Subcutaneous adipose tissue (tissue), 4 donors: Measurements from ENCODE around the gene PSMB7. TPM values are rescaled to one million over a fixed set of nuclear protein-coding genes. Genes with fewer than 3 reads are reported as not detected.

Experiments used
- total RNA-seq, 4 donors: library from RNA; depleted of rRNA; stranded (reverse); fragments of >200 nt; gene quantifications; one replicate each; pipeline ENCODE4 v1.1.0, GENCODE V29; 2016
- TF ChIP-seq, protein P1 (sequence below): fragments of 450-650 bp; IDR thresholded peaks from one replicate; pipeline ENCODE4 v1.5.1; 2016; ENCODE audit warnings: low read depth, mild to moderate bottlenecking, control low read depth, antibody characterized with exemption, moderate library complexity

PSMB7 gene
- total RNA-seq, 4 donors from 2014 or later = 124 to 152 (median 139) TPM

DNA sequence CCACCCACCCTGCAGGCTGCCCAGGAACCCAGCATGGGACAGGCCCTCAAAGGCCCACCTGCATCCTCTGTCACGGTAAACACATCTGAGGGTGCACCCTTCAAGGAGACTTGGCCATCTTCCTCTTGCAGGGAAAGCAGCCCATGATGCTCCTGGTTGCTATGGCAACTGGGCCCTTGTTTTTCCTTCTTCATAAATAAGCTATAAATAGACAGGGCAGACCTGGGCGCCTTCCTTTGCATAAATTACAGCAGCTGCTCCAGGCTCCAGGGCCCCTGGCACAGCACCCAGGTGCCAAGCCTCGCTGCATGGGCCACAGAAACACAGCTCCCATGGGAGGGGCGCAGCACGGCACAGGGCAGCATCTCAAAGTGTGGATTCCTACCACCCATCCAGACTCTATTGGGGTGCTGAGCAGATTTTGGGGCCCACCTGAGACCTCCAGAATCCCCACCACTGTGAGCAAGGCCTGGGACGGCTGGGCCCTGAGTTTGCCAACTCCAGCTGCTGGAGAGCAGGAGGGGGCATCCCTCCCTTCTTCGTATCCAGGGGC, 5.8 kb upstream of the PSMB7 start:
- TF ChIP-seq, protein P1, sequence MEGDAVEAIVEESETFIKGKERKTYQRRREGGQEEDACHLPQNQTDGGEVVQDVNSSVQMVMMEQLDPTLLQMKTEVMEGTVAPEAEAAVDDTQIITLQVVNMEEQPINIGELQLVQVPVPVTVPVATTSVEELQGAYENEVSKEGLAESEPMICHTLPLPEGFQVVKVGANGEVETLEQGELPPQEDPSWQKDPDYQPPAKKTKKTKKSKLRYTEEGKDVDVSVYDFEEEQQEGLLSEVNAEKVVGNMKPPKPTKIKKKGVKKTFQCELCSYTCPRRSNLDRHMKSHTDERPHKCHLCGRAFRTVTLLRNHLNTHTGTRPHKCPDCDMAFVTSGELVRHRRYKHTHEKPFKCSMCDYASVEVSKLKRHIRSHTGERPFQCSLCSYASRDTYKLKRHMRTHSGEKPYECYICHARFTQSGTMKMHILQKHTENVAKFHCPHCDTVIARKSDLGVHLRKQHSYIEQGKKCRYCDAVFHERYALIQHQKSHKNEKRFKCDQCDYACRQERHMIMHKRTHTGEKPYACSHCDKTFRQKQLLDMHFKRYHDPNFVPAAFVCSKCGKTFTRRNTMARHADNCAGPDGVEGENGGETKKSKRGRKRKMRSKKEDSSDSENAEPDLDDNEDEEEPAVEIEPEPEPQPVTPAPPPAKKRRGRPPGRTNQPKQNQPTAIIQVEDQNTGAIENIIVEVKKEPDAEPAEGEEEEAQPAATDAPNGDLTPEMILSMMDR = no peak

DNA sequence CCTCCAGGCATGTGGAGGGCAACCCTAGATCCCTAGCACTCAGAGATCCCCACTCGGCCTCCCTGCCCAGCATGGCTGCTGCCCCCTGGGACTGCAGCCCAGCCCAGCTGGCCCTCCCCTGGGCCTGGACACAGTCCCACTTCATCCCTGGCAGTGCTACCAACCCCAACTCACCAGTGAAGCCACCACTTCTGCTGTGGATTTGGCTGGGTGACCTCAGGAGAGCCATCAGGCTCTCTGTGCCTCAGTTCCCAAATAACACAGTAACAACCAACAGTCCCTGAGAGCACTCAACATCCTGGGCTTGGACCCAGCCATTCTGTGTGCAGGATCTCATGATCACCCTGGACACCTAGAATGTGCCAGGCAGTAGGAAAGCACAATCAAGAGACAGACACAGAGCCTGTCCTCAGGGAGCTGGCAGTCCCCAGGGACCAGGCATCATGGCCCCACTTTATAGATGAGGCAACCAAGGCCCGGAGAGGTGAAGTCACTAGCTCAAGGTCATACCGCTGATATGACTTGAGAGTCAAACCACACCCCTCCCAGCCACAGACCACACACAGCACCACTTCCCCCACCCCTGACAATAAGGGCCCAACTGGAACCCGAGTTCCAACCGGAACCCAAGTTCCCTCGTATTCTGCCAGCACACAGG, 4.7 kb upstream of the PSMB7 start:
- TF ChIP-seq, protein P1 = no peak

DNA sequence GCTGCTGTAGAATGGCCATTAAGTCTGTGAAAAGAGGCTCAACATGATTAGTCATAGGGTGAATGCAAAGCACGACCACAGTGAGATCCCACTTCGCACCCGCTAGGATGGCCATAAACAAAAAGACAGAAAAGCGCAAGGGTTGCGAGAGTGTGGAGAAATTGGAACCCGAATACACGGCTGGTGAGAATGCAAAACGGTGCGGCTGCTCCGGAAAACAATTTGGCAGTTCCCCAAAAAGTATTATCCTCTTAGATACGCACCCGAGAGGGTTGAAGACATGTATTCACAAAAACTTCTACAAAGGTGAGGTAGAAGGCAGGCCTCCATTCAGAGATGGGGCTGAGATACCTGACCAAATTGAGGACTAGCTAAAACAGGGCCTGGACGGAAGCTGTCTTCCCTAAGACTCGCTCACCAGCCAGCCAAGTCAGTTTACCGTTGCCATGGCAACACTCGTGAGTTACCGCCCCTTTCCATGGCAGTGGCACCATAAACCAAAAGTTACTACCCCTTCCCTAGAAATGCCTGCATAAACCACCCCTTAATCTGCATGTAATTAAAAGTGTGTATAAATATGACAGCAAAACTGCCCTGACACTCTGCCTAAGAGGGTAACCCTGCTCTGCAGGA, 726 bp upstream of the PSMB7 start:
- TF ChIP-seq, protein P1 = no peak

GRCh38 chr9:124414612-124415011, 630 bp downstream of the PSMB7 start:
- TF ChIP-seq, protein P1 = no peak

DNA sequence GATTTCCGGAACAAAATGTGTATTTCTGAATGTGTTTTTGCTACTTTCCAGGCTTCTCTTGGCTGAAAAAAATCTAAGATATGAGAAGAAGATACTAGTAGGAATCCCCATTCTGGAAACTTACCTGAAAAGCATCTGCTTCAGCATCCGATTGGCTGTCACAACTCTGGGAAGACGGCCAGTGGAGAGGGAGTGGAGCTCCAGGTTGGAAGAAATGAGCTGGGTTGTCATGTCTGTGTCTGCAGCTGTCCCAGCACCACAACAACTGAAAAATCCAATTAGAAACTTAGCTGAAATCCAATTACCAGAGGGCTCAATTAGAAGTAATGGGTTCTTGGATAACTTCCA, 3.0 kb downstream of the PSMB7 start:
- TF ChIP-seq, protein P1 = no peak

DNA sequence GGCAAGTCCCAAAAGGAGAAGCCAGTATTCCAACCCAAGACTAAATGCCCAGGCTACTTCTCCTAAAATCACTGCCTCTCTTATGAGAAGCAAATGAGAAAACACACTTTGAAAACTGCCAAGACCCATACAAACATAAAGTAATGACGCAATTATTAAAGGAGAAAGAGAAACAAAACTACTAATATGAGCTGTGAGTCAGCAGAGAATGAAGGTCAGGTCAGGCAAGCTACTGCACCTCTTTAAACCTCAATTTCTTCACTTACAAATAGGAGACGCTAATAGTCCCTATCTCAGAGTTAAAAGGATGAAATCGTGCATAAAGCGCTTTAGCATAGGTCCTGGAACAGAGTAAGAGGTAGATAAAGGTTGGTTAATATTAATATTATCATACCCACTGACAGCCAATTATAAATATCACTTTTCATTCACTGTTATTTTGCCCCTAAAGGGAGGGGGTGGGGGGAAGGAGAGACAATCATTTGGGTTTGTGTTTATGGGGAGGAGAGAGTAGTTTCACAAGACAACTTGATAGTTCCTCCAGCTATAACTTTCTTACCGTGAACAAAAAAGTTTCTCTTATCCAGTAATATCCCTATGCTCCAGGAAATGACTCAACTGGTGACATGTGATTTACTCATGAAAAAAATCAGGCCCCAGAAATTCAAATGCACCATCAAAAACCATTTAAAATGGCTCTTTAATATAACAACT, 3.6 kb downstream of the PSMB7 start:
- TF ChIP-seq, protein P1 = no peak

- TF ChIP-seq, protein P1 = no peak
These were observed 4.8 kb downstream of the PSMB7 start for GRCh38 chr9:124410321-124410913.
